A673 (cell line): ENCODE data around the gene HYCC1. TPM values are rescaled to one million over a fixed set of nuclear protein-coding genes. Genes with fewer than 3 reads are reported as not detected.

Experiments used
- BruUV-seq: library from RNA; stranded (reverse); fragments of 400-500 nt; replicated peaks from 2 replicates; lab custom pipeline; 2021; lab: Mats Ljungman, UMichigan
- CTCF ChIA-PET: fragments of 300-600 bp; sonication (Branson Sonifier 250); formaldehyde crosslinking; loops from one replicate; lab custom pipeline; 2022; ENCODE audit warnings: antibody characterized with exemption; lab: Charles Lee
- POLR2A ChIA-PET: fragments of 300-600 bp; sonication (Branson Sonifier 250); formaldehyde crosslinking; loops from one replicate; lab custom pipeline; 2022; ENCODE audit warnings: antibody characterized with exemption; ENCODE audit not compliant: low non-redundant PET; lab: Charles Lee
- DNase-seq: peaks from one replicate; pipeline ENCODE4 v3.0.0-alpha.2; 2015; ENCODE audit warnings: low spot score
- H3K27ac ChIP-seq: fragments of 200-600 bp; sonication (generic); 2 replicates; pipeline ENCODE4 v1.5.1; 2016; ENCODE audit warnings: mixed run types, low read depth, mild to moderate bottlenecking, mixed read lengths, antibody characterized with exemption, low read length; ENCODE audit not compliant: poor library complexity, severe bottlenecking
- H3K27me3 ChIP-seq: fragments of 200-600 bp; sonication (generic); replicated peaks from 2 replicates; pipeline ENCODE4 v1.6.1; 2017; ENCODE audit warnings: mixed run types, low read depth, mild to moderate bottlenecking, mixed read lengths, antibody characterized with exemption, low read length; ENCODE audit not compliant: insufficient read depth, poor library complexity
- H3K36me3 ChIP-seq: fragments of 200-600 bp; sonication (generic); 2 replicates; pipeline ENCODE4 v1.6.1; 2016; ENCODE audit warnings: mixed run types, mild to moderate bottlenecking, mixed read lengths, antibody characterized with exemption, low read length; ENCODE audit not compliant: insufficient read depth, poor library complexity, severe bottlenecking
- H3K4me1 ChIP-seq: fragments of 200-600 bp; sonication (generic); 2 replicates; pipeline ENCODE4 v1.6.1; 2017; ENCODE audit warnings: mixed run types, mild to moderate bottlenecking, mixed read lengths, antibody characterized with exemption, low read length; ENCODE audit not compliant: insufficient read depth, poor library complexity, severe bottlenecking
- H3K4me3 ChIP-seq: fragments of 200-600 bp; sonication (generic); 2 replicates; pipeline ENCODE4 v1.5.1; 2016; ENCODE audit warnings: low read depth, mixed run types, mild to moderate bottlenecking, mixed read lengths, low read length; ENCODE audit not compliant: poor library complexity, severe bottlenecking
- H3K9me3 ChIP-seq: fragments of 200-600 bp; sonication (generic); 2 replicates; pipeline ENCODE4 v1.6.1; 2016; ENCODE audit warnings: mixed run types, low read depth, mild to moderate bottlenecking, mixed read lengths, antibody characterized with exemption, low read length; ENCODE audit not compliant: poor library complexity, severe bottlenecking
- EZH2 ChIP-seq: fragments of 200-600 bp; sonication (generic); IDR thresholded peaks from 2 replicates; pipeline ENCODE4 v1.6.1; 2017; ENCODE audit warnings: borderline replicate concordance, low read depth, mild to moderate bottlenecking, mixed read lengths, antibody characterized with exemption, low read length; ENCODE audit not compliant: poor library complexity, severe bottlenecking
- intact Hi-C: fragments of 100-400 bp; cut with micrococcal nuclease; formaldehyde crosslinking; loops from one replicate; pipeline ENCODE4 v1.10.0; 2022; ENCODE audit not compliant: unreplicated experiment
- total RNA-seq: library from RNA; stranded (reverse); gene quantifications from 2 replicates; pipeline ENCODE4 v1.2.3, GENCODE V29; 2021
- TF ChIP-seq, protein P1 (sequence below): fragments of 300-800, 200-600 bp; sonication (generic); conservative IDR thresholded peaks from 2 replicates; pipeline ENCODE4 v1.5.1; 2017; ENCODE audit warnings: low read depth, mild to moderate bottlenecking, antibody characterized with exemption, low read length, moderate library complexity, mixed read lengths

The HYCC1 gene
- total RNA-seq, 1 experiment from 2014 or later: 42.0 TPM

DNA sequence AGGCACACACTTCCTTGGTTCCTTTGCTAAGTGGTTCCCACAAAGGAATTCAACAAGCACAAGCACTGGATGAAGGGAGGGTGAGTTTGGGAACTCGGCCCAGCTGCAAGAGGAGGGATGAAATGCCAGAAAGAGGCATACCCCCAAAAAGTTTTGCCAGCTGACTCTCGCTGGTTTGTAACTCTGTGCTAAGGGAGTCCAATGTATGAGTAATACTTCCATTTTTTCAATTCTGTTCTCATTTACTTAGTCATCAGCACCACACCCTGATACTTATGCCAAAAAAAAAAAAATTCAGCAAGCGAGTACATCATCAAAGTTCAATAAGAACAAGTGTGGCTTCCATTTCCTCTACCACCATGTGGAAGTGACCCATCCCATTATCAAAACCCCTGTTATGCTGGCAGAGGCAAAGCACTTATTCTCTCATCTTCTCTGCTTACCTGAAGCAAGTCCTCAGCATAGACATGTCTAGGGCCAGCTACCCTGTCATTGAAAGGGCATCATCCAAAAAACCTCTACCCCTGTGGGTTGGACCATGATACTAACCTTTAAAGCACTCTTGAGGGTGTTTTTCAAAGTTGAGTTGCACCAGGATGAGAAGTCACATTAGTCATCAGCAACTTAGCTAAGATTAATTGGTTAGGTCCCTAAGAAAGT is 6.9 kb upstream of the HYCC1 start:
- Histone ChIP-seq H3K4me1 (peaks cover 5% of the 10 kb centered on the region), H3K27ac (no peak overlapping the region), H3K4me3 (no peak overlapping the region), H3K27me3 (no peaks in the 10 kb centered on the region), H3K9me3 (no peaks in the 10 kb centered on the region), H3K36me3 (no peaks in the 10 kb centered on the region)
- CTCF ChIA-PET: no interaction called here
- POLR2A ChIA-PET: no interaction called here
- TF ChIP-seq EZH2: no peak
- TF ChIP-seq, protein P1, sequence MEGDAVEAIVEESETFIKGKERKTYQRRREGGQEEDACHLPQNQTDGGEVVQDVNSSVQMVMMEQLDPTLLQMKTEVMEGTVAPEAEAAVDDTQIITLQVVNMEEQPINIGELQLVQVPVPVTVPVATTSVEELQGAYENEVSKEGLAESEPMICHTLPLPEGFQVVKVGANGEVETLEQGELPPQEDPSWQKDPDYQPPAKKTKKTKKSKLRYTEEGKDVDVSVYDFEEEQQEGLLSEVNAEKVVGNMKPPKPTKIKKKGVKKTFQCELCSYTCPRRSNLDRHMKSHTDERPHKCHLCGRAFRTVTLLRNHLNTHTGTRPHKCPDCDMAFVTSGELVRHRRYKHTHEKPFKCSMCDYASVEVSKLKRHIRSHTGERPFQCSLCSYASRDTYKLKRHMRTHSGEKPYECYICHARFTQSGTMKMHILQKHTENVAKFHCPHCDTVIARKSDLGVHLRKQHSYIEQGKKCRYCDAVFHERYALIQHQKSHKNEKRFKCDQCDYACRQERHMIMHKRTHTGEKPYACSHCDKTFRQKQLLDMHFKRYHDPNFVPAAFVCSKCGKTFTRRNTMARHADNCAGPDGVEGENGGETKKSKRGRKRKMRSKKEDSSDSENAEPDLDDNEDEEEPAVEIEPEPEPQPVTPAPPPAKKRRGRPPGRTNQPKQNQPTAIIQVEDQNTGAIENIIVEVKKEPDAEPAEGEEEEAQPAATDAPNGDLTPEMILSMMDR: no peak
- no peak for DNase-seq
- intact Hi-C loops: no loop called here
- BruUV-seq: no TSS peak

GRCh38 chr7:23018750-23019149 is 4.8 kb upstream of the HYCC1 start:
- Histone ChIP-seq H3K27ac (no peak overlapping the region), H3K36me3 (no peaks in the 10 kb centered on the region), H3K27me3 (no peaks in the 10 kb centered on the region), H3K9me3 (no peaks in the 10 kb centered on the region), H3K4me3 (no peak overlapping the region), H3K4me1 (peaks cover 11% of the 10 kb centered on the region)
- POLR2A ChIA-PET: interaction anchor here (0.7 kb wide), 1 partner anchor 43 kb away, joined by 3 read pairs; no protein-coding TSS in a partner anchor
- intact Hi-C loops: no loop called here
- CTCF ChIA-PET: no interaction called here
- no TSS peak for BruUV-seq
- no peak for TF ChIP-seq EZH2
- TF ChIP-seq, protein P1: no peak
- DNase-seq: no peak

GRCh38 chr7:23017309-23017708 is 3.4 kb upstream of the HYCC1 start:
- Histone ChIP-seq H3K27me3 (no peaks in the 10 kb centered on the region), H3K4me1 (peaks cover 12% of the 10 kb centered on the region), H3K4me3 (no peak overlapping the region), H3K36me3 (no peaks in the 10 kb centered on the region), H3K27ac (no peak overlapping the region), H3K9me3 (no peaks in the 10 kb centered on the region)
- ChIA-PET POLR2A (no interaction called here), CTCF (no interaction called here)
- intact Hi-C loops: no loop called here
- BruUV-seq: no TSS peak
- DNase-seq: no peak
- TF ChIP-seq EZH2: no peak
- TF ChIP-seq, protein P1: no peak
